T-helper 1 cell (primary cell): ENCODE results near the gene KRT86.
A peak's percentile ranks its signal among the peaks of the same experiment; 100 is the strongest.
"Not testable (repeated sequence)": the region's sequence is repeated elsewhere in the genome, so short reads cannot be mapped to it uniquely, and the experiment has no call there.

Experiments used
- DNase-seq, 5 donors: peaks; one replicate each; pipeline ENCODE4 v3.0.0-alpha.2; 2012 to 2020

KRT86 gene

GRCh38 chr12:52238916-52239646, 35.4 kb upstream of the KRT86 start:
- no peak for DNase-seq

- no peak for DNase-seq
These were observed 34.7 kb upstream of the KRT86 start for GRCh38 chr12:52239767-52240166.

- not testable (repeated sequence) for DNase-seq
These were observed 34.2 kb upstream of the KRT86 start for GRCh38 chr12:52240247-52240646.

- no peak for DNase-seq
These were observed 33.1 kb upstream of the KRT86 start for GRCh38 chr12:52241205-52241842.

- no peak for DNase-seq
These were observed 31.8 kb upstream of the KRT86 start for GRCh38 chr12:52242442-52243258.

GRCh38 chr12:52243259-52243855, 31.1 kb upstream of the KRT86 start:
- DNase-seq = no peak

GRCh38 chr12:52243856-52244614, 30.4 kb upstream of the KRT86 start:
- DNase-seq = peak in 4 of 5 donors; percentile 17 to 81 (median 30)

- DNase-seq = no peak
These were observed 29.8 kb upstream of the KRT86 start for GRCh38 chr12:52244615-52244994.

GRCh38 chr12:52245259-52245961, 29.0 kb upstream of the KRT86 start:
- no peak for DNase-seq

- DNase-seq = no peak
These were observed 28.4 kb upstream of the KRT86 start for GRCh38 chr12:52245962-52246569.

GRCh38 chr12:52246720-52247621, 27.5 kb upstream of the KRT86 start:
- peak in 1 of 5 donors; percentile 32 for DNase-seq

GRCh38 chr12:52247622-52248540, 26.6 kb upstream of the KRT86 start:
- DNase-seq = no peak

GRCh38 chr12:52248541-52249461, 25.6 kb upstream of the KRT86 start:
- DNase-seq = no peak

GRCh38 chr12:52249511-52250047, 24.9 kb upstream of the KRT86 start:
- DNase-seq = no peak

GRCh38 chr12:52250048-52250990, 24.1 kb upstream of the KRT86 start:
- DNase-seq = no peak

GRCh38 chr12:52251367-52252051, 22.9 kb upstream of the KRT86 start:
- DNase-seq = peak in 1 of 5 donors; percentile 82
